HCT116 (cell line): ENCODE data around the gene POLN. TPM values are rescaled to one million over a fixed set of nuclear protein-coding genes. Genes with fewer than 3 reads are reported as not detected.

Source experiments
- ATAC-seq: fragments of 200-7000 bp; cut with Tn5 transposase; 2 replicates; pipeline ENCODE4 v1.9.1; 2020; ENCODE audit warnings: mild to moderate bottlenecking, moderate library complexity
- BruUV-seq: library from RNA; stranded (reverse); fragments of 400-500 nt; replicated peaks from 2 replicates; lab custom pipeline; 2021; lab: Mats Ljungman, UMichigan
- CTCF ChIA-PET: fragments of 300-600 bp; sonication (Branson Sonifier 250); formaldehyde crosslinking; loops from one replicate; lab custom pipeline; 2021; ENCODE audit warnings: antibody characterized with exemption; lab: Charles Lee
- POLR2A ChIA-PET: fragments of 300-600, 350-600 bp; sonication (Branson Sonifier 250); formaldehyde crosslinking; loops from one replicate; lab custom pipeline; 2021; ENCODE audit warnings: antibody characterized with exemption; lab: Charles Lee
- RAD21 ChIA-PET, 2 experiments: fragments of 300-600 bp; sonication (Branson Sonifier 250); formaldehyde crosslinking; loops; one replicate each; lab custom pipeline; 2023; ENCODE audit warnings: low total read pairs in 2 of 2; ENCODE audit not compliant: uncharacterized antibody in 2 of 2, unreplicated experiment in 2 of 2, low non-redundant PET in 1 of 2; lab: Charles Lee
- DNase-seq: peaks from one replicate; pipeline ENCODE4 v3.0.0-alpha.2; 2010; ENCODE audit warnings: low read depth, low spot score
- H2AFZ ChIP-seq: fragments of 200-600 bp; shearing (Covaris generic), sonication (generic); 2 replicates; pipeline ENCODE4 v1.6.1; 2017; ENCODE audit warnings: low read depth, mixed run types, mixed read lengths, antibody characterized with exemption, low read length; ENCODE audit not compliant: poor library complexity, severe bottlenecking
- H3K27ac ChIP-seq: 2 replicates; pipeline ENCODE4 v1.5.1; 2012; ENCODE audit warnings: low read depth, low read length
- H3K27me3 ChIP-seq: fragments of 200-600 bp; sonication (generic); 2 replicates; pipeline ENCODE4 v1.6.1; 2016; ENCODE audit warnings: mixed run types, low read length, mixed read lengths; ENCODE audit not compliant: insufficient read depth
- H3K36me3 ChIP-seq, 2 experiments: fragments of 200-500 bp in 1 of 2; fragments of 200-600 bp in 1 of 2; sonication (Bioruptor generic) in 1 of 2; sonication (generic) in 1 of 2; 2 replicates each; pipeline versions ENCODE4 v1.5.1 to v1.6.1; 2014 to 2016; ENCODE audit warnings: low read length in 2 of 2, inconsistent platforms in 1 of 2, mixed read lengths in 1 of 2, mixed run types in 1 of 2; ENCODE audit not compliant: insufficient read depth in 2 of 2, control insufficient read depth in 1 of 2
- H3K4me1 ChIP-seq, 2 experiments: fragments of 200-600 bp in 1 of 2; sonication (generic) in 1 of 2; 2 replicates each; pipeline versions ENCODE4 v1.5.1 to v1.6.1; 2012 to 2017; ENCODE audit warnings: low read length in 2 of 2, inconsistent platforms in 1 of 2, mild to moderate bottlenecking in 1 of 2, mixed read lengths in 1 of 2, mixed run types in 1 of 2, moderate library complexity in 1 of 2; ENCODE audit not compliant: insufficient read depth in 2 of 2, control insufficient read depth in 1 of 2
- H3K4me2 ChIP-seq: fragments of 200-600 bp; sonication (generic); 2 replicates; pipeline ENCODE4 v1.6.1; 2017; ENCODE audit warnings: mixed run types, low read length, mixed read lengths
- H3K4me3 ChIP-seq, 2 experiments: fragments of 200-600 bp in 1 of 2; sonication (generic) in 1 of 2; replicated peaks in 1 of 2; 2 replicates each; pipeline ENCODE4 v1.5.1; 2011 to 2016; ENCODE audit warnings: low read length in 2 of 2, control low read depth in 1 of 2, low read depth in 1 of 2, mild to moderate bottlenecking in 1 of 2, mixed read lengths in 1 of 2, mixed run types in 1 of 2
- H3K79me2 ChIP-seq: fragments of 200-600 bp; sonication (generic); 2 replicates; pipeline ENCODE4 v1.6.1; 2017; ENCODE audit warnings: mild to moderate bottlenecking, mixed run types, low read length, moderate library complexity, mixed read lengths; ENCODE audit not compliant: insufficient read depth
- H3K9ac ChIP-seq: fragments of 200-600 bp; sonication (generic); 2 replicates; pipeline ENCODE4 v1.6.1; 2016; ENCODE audit warnings: low read length, mixed read lengths
- H3K9me2 ChIP-seq: fragments of 200-600 bp; sonication (generic), shearing (Covaris generic); 2 replicates; pipeline ENCODE4 v1.6.1; 2017; ENCODE audit warnings: mixed run types, mild to moderate bottlenecking, moderate library complexity; ENCODE audit not compliant: insufficient read depth
- H3K9me3 ChIP-seq, 2 experiments: fragments of 200-500 bp in 1 of 2; fragments of 200-600 bp in 1 of 2; sonication (Bioruptor generic) in 1 of 2; sonication (generic) in 1 of 2; 2 replicates each; pipeline ENCODE4 v1.6.1; 2014 to 2017; ENCODE audit warnings: low read length in 2 of 2, mixed read lengths in 2 of 2, inconsistent platforms in 1 of 2, low read depth in 1 of 2, mild to moderate bottlenecking in 1 of 2, mixed run types in 1 of 2, moderate library complexity in 1 of 2; ENCODE audit not compliant: control insufficient read depth in 1 of 2, insufficient read depth in 1 of 2
- H4K20me1 ChIP-seq: fragments of 200-600 bp; sonication (generic), shearing (Covaris generic); 2 replicates; pipeline ENCODE4 v1.6.1; 2017; ENCODE audit warnings: mixed run types, mild to moderate bottlenecking, moderate library complexity; ENCODE audit not compliant: insufficient read depth
- EZH2 ChIP-seq: fragments of 200-600 bp; sonication (generic); IDR thresholded peaks from 2 replicates; pipeline ENCODE4 v1.6.1; 2017; ENCODE audit warnings: antibody characterized with exemption, mixed run types
- EZH2phosphoT487 ChIP-seq: fragments of 200-600 bp; IDR thresholded peaks from 2 replicates; pipeline ENCODE4 v1.6.1; 2018; ENCODE audit warnings: antibody characterized with exemption, borderline replicate concordance
- POLR2A ChIP-seq: IDR thresholded peaks from 2 replicates; pipeline ENCODE4 v1.7.0; 2011; ENCODE audit warnings: borderline replicate concordance; ENCODE audit not compliant: insufficient read depth, insufficient read length; ENCODE audit errors: extremely low read depth
- POLR2AphosphoS5 ChIP-seq: IDR thresholded peaks from 2 replicates; pipeline ENCODE4 v1.6.1; 2011; ENCODE audit warnings: mild to moderate bottlenecking, low read depth, low read length, moderate library complexity
- SIN3A ChIP-seq: IDR thresholded peaks from 2 replicates; pipeline ENCODE4 v1.6.1; 2012; ENCODE audit warnings: low read depth
- SP1 ChIP-seq: IDR thresholded peaks from 2 replicates; pipeline ENCODE4 v1.6.1; 2012; ENCODE audit warnings: low read depth
- YY1 ChIP-seq: IDR thresholded peaks from 2 replicates; pipeline ENCODE4 v1.6.1; 2011; ENCODE audit warnings: low read length, low read depth, moderate library complexity, mild to moderate bottlenecking; ENCODE audit not compliant: insufficient replicate concordance; ENCODE audit errors: extremely low read depth
- ZFX ChIP-seq: fragments of 450-650 bp; IDR thresholded peaks from 2 replicates; pipeline ENCODE4 v1.6.1; 2017
- intact Hi-C: fragments of 100-400 bp; cut with micrococcal nuclease; formaldehyde crosslinking; loops from 2 replicates; pipeline ENCODE4 v1.10.0; 2022
- total RNA-seq: library from RNA; stranded (reverse); gene quantifications from one replicate; pipeline ENCODE4 v1.2.1, GENCODE V29; 2021; ENCODE audit not compliant: unreplicated experiment
- TF ChIP-seq, protein P1 (sequence below): IDR thresholded peaks from 2 replicates; pipeline ENCODE4 v1.6.1; 2012
- TF ChIP-seq, protein P2 (sequence below): IDR thresholded peaks from 2 replicates; pipeline ENCODE4 v1.6.1; 2011; ENCODE audit warnings: mild to moderate bottlenecking, low read length, moderate library complexity; ENCODE audit not compliant: insufficient replicate concordance; ENCODE audit errors: extremely low read depth

The POLN gene
- total RNA-seq, 1 experiment from 2014 or later: 3.1 TPM

DNA sequence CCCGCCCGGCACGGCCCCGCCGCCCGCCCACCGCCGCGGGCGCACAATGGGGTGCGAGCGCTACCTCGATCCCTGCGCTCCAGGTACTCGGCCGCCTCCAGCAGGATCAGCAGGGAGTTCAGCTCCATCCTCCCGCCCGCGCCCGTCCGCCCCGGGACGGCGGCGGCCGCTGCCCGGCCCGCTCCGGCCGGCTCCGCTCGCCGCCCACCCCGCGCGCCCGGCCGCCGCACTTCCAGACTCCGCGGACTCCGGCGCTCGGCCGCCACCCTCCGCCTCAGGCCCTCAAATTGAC, 19.9 kb upstream of the POLN start, which contains the start of gene MXD4:
MXD4 (minus strand) TSS at position 257 of the 292 bp plus-strand sequence; CDS start at position 128, 129 bp downstream.
- H4K20me1 ChIP-seq: no peaks in the 10 kb centered on the region

DNA sequence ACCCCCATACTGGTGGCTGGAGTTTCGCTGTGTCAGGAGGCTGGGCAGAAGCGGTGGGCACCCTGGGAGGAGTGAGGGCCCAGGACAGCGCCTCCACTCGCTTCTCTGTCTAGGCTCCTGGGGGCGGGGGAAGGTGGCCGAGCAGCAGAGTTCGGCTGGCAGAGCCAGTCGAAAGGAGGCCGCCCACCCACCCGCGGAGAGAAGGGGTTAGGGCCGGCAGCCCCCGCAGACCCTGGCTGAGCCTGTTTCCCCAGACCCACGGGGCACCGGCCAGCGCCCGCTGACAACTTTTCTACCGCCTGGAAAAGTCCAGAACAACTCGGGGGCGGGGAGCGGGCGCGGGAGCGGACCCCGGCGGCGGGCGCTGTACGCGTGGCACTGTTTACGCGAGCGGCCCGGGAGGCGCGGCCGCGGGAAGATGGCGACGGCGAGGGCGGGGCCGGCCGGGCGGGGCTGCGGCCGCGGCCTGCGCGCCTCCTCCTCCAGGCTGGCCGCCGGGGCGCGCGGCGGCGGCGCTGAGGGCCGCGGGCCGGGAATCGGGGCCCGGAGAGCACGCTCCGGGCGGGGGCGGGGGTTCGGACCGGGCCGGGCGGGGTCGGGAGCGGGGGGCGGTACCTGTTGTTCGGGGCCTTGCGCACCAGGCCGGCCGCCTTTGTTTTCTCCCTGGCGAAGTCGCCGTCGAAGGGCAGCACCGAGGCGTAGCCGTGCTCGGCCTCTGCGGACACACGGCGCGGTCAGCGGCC, 19.4 kb upstream of the POLN start:
- Histone ChIP-seq H3K4me2 (peak overlapping the region; percentile 91), H3K9ac (peak overlapping the region; percentile 62), H2AFZ (no peak overlapping the region), H3K4me1 (peaks cover 9 to 15% of the 10 kb centered on the region in 2 experiments; a peak in 3 of 4 replicates), H3K79me2 (no peaks in the 10 kb centered on the region), H3K27ac (peak overlapping the region; percentile 88; the same call in 1 of the 2 replicates), H4K20me1 (no peaks in the 10 kb centered on the region), H3K9me3 (no peaks in the 10 kb centered on the region), H3K27me3 (no peaks in the 10 kb centered on the region), H3K4me3 (peak overlapping the region; percentile 74 to 75), H3K9me2 (no peaks in the 10 kb centered on the region), H3K36me3 (no peaks in the 10 kb centered on the region)
- ChIA-PET POLR2A (no interaction called here), CTCF (interaction anchor here (1.0 kb wide), 1 partner anchor 181 kb away, joined by 3 read pairs; no protein-coding TSS in a partner anchor), RAD21 (no interaction called here)
- TF ChIP-seq POLR2A: no peak
- peak; percentile 54; the same call in 1 of the 2 replicates for TF ChIP-seq ZFX
- TF ChIP-seq YY1: peak; percentile 80
- TF ChIP-seq EZH2phosphoT487: no peak
- TF ChIP-seq, protein P1, sequence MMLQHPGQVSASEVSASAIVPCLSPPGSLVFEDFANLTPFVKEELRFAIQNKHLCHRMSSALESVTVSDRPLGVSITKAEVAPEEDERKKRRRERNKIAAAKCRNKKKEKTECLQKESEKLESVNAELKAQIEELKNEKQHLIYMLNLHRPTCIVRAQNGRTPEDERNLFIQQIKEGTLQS: no peak
- TF ChIP-seq POLR2AphosphoS5: peak; percentile 48
- TF ChIP-seq SP1: no peak
- TF ChIP-seq EZH2: no peak
- no peak for TF ChIP-seq SIN3A
- TF ChIP-seq, protein P2, sequence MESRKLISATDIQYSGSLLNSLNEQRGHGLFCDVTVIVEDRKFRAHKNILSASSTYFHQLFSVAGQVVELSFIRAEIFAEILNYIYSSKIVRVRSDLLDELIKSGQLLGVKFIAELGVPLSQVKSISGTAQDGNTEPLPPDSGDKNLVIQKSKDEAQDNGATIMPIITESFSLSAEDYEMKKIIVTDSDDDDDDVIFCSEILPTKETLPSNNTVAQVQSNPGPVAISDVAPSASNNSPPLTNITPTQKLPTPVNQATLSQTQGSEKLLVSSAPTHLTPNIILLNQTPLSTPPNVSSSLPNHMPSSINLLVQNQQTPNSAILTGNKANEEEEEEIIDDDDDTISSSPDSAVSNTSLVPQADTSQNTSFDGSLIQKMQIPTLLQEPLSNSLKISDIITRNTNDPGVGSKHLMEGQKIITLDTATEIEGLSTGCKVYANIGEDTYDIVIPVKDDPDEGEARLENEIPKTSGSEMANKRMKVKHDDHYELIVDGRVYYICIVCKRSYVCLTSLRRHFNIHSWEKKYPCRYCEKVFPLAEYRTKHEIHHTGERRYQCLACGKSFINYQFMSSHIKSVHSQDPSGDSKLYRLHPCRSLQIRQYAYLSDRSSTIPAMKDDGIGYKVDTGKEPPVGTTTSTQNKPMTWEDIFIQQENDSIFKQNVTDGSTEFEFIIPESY: no peak
- DNase-seq: no peak
- intact Hi-C loops: loop anchor here (5.0 kb wide), 1 partner anchor 151 kb away; no protein-coding TSS in a partner anchor
- peak; percentile 40 for ATAC-seq
- BruUV-seq: no TSS peak

More for the DNA sequence above, 19.9 kb upstream of the POLN start, which contains the start of gene MXD4:
- Histone ChIP-seq H3K9me2 (no peaks in the 10 kb centered on the region), H3K36me3 (no peaks in the 10 kb centered on the region), H3K9ac (peak within 1 kb of the TSS; percentile 62), H3K27me3 (no peaks in the 10 kb centered on the region), H3K27ac (peak within 1 kb of the TSS; percentile 88), H3K79me2 (no peaks in the 10 kb centered on the region), H3K4me1 (peaks cover 9 to 15% of the 10 kb centered on the region in 2 experiments; a peak in 3 of 4 replicates), H3K9me3 (no peaks in the 10 kb centered on the region), H3K4me3 (peak within 1 kb of the TSS; percentile 74 to 75), H3K4me2 (peak within 1 kb of the TSS; percentile 91), H2AFZ (no peak within 1 kb of the TSS)
- ChIA-PET RAD21 (no interaction called here), CTCF (interaction anchor here (0.6 to 1.0 kb wide), 4 partner anchors 42 to 548 kb away, joined by 3 to 4 read pairs (median 3); partner anchors contain the start of gene CFAP99), POLR2A (interaction anchor here (0.8 to 0.9 kb wide), 2 partner anchors 20 to 207 kb away, joined by 3 read pairs; partner anchors contain the start of genes HAUS3, POLN and RNF4)
- BruUV-seq: no TSS peak
- intact Hi-C loops: loop anchor here (1.0 to 5.0 kb wide), 2 partner anchors 19 to 151 kb away; partner anchors contain the start of genes HAUS3 and POLN
- DNase-seq: no peak
- peak; percentile 8 for ATAC-seq
- TF ChIP-seq ZFX: 0 out of 2 replicates have a peak, but pooled peaks have one; percentile 19
- no peak for TF ChIP-seq YY1
